HG03571 (cell line): ENCODE measurements around the gene KLF3.

Source experiments
- ATAC-seq: cut with Tn5 transposase; IDR thresholded peaks from one replicate; pipeline ENCODE4 v1.9.1; 2021; ENCODE audit not compliant: unreplicated experiment

The KLF3 gene

DNA sequence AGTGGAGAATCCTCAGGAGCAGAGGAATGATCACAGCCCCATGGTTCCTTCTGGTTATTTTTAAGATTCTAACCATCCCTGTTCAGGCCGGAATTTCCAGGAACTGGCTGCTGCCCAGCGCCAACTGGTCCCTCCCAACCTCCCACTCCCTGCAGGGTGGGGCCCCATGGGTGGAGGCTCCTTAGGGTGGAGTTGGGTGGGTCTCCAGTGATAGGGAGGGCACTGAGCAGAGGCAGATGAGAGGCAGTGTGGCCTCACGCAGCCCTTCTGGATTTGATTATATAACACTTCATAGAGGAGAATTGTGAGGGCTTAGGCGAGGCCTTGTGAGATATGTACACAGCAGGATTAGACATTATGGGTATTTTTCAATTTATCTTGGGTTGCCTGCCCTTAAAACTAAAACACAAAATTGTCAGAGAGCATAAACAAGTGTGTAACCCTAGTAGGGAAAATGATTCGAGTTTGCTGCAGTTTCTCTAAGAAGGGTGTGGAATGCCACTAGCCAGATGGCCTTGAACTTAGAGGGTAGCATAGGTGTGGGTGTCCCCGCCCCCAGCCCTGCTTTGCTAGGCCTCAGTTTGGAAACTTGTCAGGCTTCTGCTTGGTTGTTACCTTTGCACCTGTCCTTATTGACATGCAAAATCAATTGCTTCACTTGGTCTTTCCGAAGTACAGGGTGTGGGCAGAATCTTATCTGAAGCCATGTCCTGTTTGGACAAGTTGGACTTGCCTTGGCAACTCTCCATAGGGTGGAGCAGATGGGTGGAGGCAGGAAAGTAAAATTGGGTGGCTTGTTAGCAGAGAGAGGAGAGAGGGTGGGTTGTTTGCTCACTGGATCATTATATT lies 9.4 kb downstream of the KLF3 start:
- no peak for ATAC-seq

DNA sequence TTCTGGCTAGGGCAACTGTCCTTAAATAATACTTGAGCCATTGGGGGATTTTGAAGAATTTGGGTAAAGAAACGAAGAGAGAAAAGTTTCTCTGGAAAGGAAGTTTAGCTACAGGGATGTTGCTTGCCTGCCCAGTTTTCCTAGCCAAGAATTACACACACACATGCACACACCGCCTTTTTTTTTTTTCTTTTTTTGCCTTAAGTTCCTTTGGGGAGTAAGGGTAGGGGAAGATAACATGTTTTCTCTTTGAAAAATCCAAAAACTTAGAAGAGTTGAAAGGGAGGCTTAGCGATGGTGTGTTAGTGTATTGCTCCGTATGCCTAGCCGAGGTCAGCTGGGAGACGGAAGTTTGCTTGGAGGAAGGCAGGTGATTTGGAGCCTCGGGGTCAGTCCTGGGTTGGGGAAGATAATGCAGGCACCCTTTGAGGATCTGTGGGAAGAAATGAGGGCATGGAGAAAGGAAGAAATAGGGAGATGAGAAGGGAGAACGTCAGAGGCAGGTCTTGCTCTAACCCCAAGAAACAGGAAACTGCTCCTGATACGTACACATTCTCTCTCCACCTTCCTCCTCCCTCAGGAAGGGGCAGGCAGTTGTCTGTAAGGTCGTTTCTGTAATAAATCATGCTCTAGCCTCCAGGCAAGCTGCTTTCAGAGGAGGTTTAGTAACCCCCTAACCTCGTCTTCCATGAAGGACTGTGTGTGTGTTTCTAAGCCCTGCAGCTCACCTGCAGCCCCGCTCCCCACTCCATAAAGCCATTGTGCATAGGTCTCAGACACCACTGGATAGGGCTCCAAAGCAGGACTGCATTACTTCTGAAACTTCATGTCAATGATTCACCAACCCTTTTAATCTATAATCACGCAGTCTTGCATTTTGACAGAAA lies 10.5 kb downstream of the KLF3 start:
- no peak for ATAC-seq

DNA sequence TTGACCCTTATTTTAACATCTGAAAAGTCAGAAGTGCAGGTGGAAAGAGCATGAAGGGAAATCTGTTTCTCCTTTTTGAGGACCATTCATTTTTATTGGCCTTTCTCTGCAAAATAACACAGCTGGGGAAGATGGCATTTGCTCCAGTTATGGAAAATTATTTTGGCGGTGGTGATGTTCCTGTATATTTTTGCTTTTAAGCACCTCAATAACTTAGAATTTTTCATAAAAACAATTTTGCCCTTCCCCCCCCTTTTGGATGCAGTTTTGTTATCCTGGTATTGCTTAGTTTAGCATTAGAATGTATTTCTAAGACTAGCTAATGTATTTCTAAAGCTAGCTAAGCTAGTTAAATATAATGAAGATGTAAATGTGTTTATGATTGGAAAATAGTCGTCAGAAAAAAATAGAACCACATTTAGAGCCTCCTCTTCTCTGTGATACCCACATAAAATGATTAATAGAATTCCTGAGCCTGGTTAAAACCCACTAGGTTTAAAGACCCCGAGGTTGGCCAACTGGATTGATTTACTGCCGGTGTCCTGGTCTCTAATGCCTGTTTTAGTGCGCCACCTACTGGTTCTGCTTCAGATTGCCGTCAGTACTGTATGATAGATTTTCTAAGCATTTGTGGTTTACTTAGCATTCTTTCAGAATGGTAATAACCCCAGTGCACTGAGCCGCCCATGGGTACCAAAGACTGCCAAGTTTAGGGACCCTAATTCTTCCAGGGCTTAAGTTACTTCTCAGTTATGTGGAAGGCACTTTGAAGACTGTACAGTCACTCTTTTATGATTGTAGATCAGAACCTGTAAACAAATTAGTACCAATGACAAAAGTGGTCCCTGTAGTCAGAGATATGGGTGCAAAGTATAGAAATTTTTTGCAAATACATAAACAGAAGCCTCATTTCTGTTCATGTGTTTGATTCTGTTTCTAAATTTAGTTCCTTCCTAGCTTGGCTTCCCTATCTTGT lies 11.4 kb downstream of the KLF3 start:
- ATAC-seq: no peak

DNA sequence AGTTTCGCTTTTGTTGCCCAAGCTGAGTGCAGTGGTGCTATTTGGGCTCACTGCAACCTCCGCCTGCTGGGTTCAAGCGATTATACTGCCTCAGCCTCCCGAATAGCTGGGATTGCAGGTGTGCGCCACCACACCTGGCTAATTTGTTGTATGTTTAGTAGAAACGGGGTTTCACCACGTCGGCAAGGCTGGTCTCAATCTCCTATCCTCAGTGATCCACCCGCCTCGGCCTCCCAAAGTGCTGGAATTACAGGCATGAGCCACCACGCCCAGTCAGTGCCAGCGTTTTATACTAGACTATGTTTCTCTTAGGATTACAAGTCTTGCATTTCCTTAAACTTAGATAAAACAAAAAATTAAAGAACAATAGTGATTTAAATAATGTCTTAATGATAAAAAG lies 13.0 kb downstream of the KLF3 start:
- ATAC-seq: no peak

DNA sequence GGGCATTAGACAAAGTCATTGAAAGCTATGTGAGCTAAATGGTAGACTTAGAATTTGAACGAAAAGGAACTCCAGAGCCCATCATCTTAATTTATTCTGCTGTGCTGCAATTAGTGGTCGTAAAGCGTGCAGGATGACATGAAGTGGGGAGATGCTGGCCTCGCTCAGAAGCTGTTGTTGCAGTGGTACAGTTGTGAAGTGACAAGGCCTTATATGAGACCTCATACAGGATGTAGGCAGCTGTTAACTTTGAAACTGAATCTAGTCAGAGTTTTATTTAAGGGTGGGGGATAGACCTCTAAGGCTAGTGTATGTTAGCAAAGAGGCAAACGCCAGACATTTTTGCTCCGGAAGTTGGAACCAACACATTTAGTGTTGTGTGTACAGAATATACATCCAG lies 13.4 kb downstream of the KLF3 start:
- no peak for ATAC-seq

DNA sequence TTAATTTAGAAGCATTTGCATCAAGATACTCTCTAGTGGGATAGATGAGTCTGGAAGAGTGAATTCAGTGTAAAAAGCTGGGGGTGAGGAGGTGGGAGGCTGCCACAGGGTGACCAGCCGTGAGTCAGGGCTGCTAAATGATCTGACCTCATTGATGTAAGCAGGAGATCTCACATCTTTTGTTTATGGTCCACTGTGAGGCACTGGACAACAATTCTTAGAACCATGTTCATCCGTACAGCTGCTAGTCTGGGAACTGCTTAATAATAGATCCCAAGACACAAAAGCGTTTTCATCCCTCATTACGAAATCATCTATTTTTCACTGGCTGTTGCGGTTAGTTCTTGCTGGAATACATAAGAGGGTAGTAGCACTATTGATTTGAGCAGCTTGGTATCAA lies 14.1 kb downstream of the KLF3 start:
- no peak for ATAC-seq

DNA sequence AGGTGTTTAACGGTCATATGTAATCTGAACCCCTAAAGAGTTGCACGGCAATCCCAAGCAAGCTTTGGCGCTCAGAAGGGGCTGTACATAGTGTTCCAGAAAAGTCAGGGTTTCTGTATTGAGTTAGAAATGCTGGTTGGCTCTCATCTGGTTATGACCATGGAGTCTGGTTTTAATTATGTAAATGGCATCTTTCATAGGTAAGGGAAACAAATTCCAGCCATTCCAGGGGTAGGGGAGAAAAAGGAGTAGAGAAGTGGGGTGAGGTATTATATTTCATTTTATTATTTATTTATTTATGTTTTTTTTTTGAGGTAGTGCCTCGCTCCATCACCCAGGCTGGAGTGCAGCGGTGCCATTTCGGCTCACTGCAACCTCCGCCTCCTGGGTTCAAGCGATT lies 15.9 kb downstream of the KLF3 start:
- no peak for ATAC-seq

DNA sequence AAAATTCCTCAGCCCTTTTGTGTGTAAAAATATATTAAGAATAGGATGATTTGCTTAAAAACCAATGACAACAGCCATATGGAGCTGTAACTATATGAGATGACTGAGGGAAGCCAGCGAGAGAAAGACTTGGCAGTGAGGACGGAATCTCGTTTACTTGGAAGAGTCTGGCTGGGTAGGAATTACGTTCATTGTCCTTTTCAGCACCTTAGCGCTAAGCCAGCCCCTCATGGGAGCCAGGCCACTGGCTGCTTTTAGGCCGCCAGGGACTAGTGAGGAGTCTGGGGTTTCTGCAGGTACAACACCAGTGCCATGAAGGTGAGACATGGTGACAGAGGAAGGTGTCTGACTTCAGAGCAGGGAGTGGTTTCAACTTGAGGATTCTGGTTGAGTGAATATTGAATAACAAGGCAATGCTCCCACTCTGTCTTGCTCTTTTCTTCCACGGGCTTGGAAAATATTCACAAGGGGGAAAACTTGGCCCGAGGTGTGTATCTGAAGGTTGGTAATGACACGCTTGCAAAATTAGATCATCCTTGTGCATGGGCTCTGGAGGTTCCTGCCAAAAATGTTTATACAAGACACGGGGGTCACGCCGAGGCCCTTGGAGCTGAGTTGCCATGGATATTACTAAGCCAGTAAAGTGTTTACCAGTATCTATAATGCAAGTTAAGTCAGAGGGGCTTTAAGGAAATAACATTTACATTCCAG lies 17.4 kb downstream of the KLF3 start:
- ATAC-seq: no peak

DNA sequence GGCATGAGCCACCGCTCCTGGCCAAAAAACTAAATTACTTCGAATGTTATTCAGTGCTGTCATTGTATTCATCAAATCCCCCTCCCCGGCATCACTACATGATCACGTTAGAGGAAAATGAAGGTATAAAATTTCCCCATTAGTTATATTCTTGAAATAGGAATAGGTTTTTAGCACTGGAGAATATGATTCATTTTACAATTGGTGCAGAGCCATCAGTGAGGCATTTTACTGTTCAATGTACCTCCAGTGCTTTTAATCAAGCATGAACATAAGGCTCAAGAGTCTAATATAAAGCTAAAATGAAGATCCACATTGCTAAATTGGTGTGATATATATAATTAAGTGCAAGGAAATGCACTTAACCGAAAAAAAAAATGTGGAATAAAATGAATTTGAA lies 18.3 kb downstream of the KLF3 start:
- ATAC-seq: no peak

DNA sequence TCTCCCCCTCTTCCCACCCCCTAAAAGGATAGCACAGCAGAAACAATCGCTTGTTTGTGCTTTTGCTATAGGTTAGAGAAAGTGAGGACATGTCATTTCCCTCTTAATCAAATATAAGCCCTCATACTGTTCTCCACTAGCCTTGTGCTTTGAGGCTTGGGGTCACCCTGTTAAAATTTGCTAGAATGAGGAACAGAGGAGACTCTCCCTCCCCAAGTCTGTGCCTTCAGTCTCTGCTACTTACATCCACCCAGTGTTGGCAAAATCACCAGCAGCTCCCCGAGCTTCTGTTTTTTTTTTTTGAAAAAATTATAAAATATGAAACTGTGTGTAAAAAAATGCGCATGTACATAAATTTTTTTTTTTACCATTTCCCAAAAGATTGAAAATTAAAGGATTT lies 19.3 kb downstream of the KLF3 start:
- ATAC-seq: no peak

DNA sequence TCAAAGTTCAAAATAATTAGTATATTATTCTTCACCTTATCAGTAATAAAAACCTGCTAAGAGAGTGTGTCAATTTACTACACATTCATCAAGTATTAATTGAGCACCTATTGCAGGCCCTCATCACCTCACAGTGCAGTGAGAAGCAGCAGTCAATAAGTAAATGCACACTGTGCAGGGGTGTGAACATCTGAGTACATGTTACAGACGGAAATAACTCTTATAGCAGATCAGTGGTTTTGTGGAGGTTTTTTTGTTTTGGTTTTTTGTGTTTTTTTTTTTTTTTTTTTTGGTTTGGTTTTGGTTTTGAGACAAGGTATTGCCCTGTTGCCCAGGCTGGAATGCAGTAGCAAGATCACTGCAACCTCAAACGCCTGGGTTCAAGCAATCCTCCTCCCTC lies 20.3 kb downstream of the KLF3 start:
- no peak for ATAC-seq

DNA sequence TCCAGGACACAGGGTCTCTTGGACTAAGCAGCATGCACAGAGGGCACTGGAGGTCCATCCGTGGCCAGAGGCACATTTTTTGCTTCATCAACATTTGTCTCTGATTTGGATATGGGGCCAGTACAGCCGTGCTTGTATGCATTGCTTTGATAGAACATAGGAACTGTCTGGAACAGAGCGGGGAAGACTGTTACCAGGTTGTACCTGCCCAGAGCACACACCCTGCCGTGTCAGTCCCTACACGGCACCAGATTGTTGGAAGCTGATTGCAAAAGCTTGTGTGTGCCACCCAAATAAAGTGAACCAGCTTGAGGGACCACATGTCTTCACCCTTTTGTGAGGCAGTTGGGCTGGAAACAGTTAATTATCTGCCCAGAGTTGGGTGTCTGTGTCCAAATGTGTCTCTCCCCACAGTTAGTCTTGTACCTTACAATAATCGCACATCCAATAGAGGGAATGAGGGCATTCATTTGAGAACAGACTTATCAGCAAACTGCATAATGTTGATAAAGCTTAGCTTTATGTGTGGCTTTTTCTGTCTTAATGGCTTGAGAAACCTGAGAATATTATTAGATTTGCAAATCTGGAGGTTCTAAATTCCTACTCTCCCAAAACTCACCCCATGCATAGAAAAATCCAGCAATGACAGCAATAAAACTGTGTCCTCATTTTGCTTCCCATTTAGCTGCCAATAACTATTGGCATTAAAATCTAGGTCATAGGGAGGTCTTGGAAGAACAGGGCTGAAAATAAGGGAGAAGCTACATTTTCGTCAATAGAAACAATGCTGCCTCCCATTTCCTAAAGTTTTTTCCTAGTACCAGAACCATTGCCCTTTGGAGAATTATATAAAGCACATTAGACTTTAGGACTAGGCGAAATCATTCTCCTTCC lies 21.2 kb downstream of the KLF3 start:
- ATAC-seq: no peak

DNA sequence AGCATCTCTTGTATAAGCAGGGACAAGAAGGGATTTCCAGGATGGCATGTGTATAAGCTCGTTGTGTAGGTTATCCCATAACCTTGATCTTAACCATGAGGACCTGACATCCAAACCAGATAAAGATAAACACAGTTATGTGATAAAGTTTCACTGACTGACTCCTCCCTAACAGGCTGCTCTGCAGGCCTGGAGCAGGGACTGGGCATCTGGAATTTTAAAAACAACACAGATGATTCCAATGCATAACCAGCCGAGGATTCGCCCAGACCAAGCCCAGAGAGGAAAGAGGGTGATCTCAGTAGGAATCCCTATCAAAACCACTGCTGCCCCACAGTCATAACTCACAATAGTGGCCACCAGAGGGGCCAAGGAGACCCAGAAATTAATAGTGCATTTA lies 22.7 kb downstream of the KLF3 start:
- no peak for ATAC-seq

DNA sequence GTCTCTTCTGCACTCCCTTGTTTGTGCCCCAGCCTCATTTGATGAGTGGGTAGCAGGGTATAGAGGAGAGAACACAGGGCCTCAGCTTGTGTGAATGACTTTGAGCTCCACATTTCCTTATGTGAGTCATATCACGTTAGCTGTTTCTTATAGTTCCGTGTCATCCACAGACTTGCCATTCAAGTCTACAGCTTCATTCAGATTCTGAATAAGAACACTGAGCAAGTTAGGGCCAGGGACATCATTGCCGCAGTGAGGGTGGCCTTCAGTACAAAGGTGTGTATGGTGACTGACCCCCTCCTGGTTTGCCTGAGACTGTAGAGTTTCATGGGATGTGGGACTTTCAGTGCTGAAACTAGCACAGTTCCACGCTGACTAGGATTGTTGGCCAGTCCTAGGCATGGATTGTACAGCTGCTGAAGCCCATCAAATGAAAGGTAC lies 23.6 kb downstream of the KLF3 start:
- ATAC-seq: no peak

DNA sequence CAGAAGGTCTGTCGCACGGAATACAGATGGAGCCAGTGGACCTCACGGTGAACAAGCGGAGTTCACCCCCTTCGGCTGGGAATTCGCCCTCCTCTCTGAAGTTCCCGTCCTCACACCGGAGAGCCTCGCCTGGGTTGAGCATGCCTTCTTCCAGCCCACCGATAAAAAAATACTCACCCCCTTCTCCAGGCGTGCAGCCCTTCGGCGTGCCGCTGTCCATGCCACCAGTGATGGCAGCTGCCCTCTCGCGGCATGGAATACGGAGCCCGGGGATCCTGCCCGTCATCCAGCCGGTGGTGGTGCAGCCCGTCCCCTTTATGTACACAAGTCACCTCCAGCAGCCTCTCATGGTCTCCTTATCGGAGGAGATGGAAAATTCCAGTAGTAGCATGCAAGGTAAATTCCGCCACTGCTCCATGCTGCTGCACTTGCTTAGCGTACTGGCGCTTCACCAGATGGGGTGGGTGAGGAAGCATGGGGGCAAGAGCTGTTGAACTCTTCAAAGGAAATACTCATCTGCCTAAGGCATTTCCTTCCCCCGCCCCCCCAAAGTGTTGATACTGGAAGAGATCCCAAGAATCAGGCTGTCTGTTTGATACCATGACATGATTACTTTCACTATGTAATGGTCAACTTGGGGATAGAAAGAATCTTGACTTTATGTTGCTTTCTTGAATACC lies 24.8 kb downstream of the KLF3 start:
- ATAC-seq: no peak

DNA sequence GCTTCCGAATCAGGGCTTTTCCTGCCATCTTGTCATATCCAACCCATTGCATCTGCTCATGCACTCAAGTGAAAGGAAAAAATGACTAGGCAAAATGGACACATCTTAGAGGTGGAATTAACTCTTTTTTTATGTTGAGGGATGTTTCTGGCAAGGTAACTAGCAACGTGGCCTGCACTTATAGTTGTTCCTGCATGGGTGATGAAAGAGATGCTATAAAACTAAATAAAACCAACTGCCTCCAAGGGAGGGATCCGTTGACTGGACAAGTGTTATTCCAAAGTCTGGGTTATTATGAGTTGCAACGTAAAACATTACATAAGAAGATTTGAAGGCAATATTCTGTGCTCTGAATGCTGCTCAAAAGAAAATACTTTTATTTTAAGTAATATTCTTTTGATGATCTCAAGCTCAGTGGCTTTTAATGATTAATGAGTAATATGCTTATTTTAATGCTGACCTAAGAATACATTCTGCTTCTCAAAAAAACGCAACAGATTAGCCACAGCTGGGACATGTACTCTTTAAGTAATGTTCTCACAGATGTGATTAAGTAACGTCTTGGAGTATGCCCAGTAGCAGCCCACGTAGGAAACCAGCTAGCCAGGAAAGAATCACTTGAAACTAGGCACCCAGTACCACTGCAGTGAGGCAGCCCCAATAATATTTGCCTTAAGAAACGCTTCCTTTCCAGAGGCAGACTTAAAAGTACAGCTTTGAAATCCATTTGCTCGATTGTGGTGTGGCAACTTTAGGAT lies 27.4 kb downstream of the KLF3 start:
- ATAC-seq: no peak

DNA sequence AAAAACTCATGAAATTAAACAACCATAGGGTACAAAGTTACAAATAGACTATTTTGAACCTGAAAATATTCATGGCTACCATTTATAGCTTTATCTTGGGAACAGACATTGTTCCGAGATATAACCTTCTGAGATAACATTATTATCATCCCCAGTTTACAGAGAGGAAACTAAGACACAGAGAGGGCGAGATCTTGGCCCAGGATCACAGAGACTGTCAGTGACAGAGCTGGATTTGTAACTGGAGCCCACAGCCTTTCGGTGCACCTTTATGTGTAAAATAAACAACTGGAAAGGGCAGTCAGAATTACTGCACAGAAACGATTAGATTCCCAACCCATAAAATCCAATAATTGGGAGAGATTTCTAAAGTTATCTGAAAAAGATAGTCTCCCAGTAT lies 28.4 kb downstream of the KLF3 start:
- no peak for ATAC-seq

DNA sequence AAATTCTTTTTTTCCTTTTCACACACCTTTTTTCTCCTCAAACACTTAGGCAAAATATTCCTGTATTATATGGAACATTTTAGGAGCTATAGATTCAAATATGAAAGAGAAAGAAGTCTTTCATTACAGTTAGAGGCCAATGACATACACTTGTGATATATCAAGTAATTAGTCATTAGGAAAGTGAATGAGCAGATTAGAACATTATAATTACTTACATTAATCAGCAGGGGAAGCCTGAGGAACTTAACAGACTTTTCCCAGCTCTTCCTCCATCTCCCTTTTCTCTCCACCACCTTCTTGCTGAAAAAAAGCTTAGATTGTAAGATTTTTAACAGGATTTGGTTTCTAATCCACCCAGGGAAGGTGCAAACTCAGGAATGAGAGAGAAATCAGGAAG lies 29.6 kb downstream of the KLF3 start:
- ATAC-seq: no peak
